GM08714 (cell line): Measurements from ENCODE around the gene RBKS.

Experiments used
- H3K4me3 ChIP-seq: fragments of 200-500 bp; sonication (Bioruptor generic); 2 replicates; pipeline ENCODE4 v1.5.1; 2014; ENCODE audit warnings: mild to moderate bottlenecking, low read length, inconsistent platforms
- ZNF274 ChIP-seq: IDR thresholded peaks from 2 replicates; pipeline ENCODE4 v1.6.1; 2012; ENCODE audit warnings: mild to moderate bottlenecking, low read depth, low read length

RBKS gene

DNA sequence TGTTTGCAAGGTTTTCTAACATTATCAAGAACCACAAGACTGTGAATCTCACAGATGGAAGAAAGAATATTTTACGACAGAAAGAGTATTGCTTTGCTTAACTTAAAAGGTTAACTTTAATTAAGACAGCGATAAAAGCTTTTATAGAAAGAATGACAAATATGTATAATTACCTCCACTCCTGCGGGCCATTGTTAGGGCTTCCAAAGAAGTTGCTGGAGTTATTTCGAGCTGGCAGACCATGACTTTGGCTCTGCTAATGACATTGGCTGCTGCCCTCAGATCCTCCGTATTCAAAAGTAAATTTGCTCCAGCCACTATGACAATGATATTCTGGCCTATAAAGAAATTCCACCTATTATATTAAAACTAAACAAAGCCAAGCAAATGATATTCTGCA lies 47.3 kb downstream of the RBKS start:
- TF ChIP-seq ZNF274 = no peak
- no peak overlapping the region for H3K4me3 ChIP-seq

DNA sequence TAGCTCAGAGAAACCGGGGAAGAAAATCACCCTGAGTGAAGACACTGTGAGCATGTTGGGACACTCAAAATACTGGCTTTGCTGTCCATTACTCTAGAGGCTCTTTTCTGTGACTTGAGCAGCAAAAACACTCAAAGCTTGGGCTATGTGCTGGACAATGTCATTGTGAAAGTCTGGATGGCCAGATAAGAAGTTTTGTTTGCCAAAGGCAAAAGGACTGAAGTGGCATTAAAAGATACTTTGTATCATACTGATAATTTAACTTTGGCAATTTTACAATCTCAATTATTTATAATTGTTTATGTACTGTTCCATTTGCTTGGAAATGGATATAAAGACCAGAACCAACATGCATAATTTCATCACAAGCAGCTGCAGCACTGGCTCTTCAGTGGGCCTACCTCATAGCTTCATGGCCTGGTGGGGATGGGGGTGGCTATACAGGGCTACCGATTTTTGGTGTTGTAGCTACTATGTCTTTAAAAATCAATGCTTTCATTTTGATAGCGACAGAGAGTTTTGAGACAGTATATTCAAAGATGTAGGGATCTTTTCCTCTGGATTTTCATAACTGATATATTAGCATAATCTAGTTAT lies 51.1 kb downstream of the RBKS start:
- H3K4me3 ChIP-seq = no peak overlapping the region
- no peak for TF ChIP-seq ZNF274

DNA sequence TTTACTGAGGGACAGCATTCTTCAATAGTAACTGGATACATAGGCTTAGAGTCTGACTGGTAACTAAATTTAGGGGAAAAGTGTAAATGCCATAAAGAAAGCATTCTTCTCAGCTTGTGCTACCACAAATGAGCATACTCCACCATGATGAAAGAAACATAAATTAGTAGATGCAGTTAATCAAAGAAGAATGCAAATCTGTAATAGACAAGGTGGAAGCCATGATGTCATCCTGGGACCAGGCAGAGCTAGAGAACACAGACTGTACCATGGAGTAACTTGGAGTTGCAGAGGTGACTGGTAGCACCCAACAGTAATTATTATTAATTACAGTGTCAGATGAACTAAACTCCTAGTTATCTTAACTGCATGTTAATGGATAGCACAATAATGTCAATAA lies 51.7 kb downstream of the RBKS start:
- TF ChIP-seq ZNF274 = no peak
- H3K4me3 ChIP-seq = no peak overlapping the region

DNA sequence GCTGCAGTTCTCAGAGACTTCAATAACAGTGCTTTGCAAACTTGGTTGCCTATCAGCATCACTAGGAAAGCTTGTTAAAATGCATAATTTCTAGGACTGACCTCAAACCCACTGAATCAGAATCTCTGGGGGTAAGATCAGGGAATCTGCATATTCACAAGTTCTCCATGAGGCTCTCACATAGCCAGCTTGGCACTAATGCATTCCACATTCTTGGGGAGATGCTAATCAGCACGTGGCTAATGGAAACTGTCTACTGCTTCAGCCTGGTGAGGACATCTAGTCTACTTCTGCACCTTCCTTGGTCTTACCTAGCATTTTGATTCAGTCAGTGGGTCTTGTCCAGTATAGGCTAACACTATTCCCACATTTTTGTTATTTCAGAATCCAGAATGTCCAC lies 56.3 kb downstream of the RBKS start:
- no peak for TF ChIP-seq ZNF274
- H3K4me3 ChIP-seq = no peak overlapping the region

DNA sequence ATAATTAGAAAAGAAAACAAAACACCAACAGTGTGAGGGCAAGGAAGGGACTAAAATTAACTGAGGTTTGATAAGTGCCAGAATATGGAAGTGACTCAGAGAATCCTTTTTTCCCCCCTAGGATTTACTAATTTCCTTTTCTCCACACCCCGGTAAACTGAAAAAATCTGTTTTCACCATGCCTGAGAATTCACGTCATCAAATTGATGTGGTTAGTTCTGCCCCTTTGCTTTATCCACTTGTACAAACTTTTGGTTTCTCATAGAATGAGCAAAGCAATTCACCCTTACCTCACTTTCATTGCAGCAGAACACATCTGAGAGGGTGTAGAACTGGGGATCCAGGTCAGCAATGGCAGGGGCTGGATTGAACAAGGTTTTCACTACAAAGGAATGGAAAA lies 57.8 kb downstream of the RBKS start:
- no peak overlapping the region for H3K4me3 ChIP-seq
- TF ChIP-seq ZNF274 = no peak

DNA sequence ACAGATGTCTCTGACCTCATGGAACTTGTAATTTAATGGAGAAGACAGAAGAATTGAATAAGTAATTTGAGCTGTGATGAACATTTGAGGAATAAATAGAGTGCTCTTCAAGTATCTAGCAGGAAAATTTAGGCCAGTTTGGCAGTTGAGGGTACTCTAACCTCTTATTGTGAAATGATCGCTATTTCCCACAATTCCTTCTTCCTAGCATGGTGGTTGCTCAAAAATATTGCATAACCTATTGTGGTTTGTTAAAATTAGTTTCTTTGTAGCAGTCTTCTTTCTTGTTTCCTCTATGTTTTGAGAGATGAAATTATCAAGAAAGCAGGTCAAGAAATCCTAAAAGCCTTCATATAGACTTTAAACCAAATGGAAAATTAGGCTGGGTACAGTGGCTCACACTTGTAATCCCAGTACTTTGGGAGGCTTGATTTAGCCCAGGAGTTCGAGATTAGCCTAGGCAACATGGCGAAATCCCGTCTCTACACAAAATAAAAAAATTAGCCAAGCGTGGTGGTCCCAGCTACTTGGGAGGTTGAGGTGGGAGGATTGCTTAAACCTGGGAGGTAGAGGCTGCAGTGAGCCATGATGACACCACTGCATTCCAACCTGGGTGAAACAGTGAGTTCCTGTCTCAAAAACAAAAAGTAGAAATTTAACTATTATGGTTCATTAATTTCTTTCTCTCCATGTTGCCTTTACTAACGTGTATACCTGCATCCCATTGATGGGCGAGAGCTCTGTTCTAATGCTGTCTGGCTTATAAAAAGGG lies 58.7 kb downstream of the RBKS start:
- TF ChIP-seq ZNF274 = no peak
- H3K4me3 ChIP-seq = no peak overlapping the region

DNA sequence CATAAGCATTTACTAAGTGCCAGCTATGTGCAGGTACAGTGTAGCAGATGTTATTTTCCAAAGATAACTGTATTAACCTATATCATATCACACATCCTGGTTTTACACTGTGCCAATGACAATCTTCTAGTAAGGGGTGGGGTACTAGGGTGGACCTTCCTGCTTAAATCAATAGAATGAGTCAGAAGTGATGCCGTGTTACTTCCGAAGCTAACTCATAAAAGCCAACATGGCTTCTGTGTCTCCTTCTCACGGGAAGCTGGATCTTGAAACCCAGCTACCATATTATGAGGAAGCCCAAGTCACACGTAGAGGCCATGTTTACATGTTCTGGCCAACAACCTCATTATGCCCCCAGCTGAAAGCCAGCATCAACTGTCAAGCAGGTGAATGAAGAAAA lies 59.5 kb downstream of the RBKS start:
- no peak overlapping the region for H3K4me3 ChIP-seq
- no peak for TF ChIP-seq ZNF274

DNA sequence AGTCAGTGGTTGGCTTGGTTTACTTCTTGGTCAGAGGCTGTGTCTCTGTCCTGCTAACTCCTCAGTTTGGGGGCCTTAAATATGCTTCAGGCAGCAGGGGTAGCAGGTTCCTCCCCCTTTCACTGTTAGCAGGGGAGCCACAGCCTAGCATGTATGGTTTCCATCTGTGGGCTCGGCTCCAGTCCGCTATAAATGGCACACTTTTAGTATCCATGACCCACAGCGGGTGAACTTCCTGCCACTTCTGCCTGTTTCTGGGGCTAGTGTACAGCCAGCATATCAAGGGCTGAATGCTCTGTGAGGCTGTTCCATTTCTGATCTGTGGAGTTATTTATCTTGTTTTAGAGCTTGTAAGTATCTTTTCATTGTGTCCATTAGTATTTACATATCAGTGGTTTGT lies 60.4 kb downstream of the RBKS start:
- no peak overlapping the region for H3K4me3 ChIP-seq
- no peak for TF ChIP-seq ZNF274

DNA sequence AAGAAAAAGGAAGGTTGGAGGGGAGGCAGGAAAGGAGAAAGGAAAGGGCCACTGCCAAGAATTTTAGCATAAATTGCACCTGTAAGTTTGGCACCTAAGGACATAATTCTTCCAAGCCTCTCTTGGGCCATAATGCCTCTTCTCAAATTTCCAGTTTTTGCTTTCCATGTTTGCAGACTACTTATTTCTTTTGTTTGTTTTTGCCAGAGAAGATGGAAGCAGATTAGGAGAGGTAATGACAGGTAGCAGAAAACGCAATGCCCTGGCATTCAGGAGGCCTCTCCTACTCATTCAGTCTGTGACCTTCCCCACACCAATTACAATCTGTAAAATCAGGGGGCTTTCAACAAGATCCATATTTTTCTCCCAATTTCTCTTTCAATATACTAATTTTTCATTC lies 61.9 kb downstream of the RBKS start:
- H3K4me3 ChIP-seq = no peak overlapping the region
- TF ChIP-seq ZNF274 = no peak

DNA sequence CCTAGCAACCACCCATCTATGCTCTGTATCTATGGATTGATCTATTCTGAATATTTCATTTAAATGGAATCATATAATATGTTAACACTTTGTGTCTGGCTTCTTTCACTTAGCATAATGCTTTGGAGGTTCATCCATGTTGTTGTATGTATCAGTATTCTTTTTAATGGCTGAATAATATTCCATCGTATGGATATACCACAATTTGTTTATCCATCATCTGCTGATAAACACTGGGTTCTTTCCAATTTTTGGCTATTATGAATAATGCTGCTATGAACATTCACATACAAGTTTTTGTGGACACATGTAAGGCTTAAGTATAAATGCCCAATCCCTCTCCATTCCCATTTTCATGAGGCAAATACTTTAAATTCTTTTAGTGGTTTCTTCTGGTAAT lies 65.8 kb downstream of the RBKS start:
- no peak overlapping the region for H3K4me3 ChIP-seq
- TF ChIP-seq ZNF274 = no peak

DNA sequence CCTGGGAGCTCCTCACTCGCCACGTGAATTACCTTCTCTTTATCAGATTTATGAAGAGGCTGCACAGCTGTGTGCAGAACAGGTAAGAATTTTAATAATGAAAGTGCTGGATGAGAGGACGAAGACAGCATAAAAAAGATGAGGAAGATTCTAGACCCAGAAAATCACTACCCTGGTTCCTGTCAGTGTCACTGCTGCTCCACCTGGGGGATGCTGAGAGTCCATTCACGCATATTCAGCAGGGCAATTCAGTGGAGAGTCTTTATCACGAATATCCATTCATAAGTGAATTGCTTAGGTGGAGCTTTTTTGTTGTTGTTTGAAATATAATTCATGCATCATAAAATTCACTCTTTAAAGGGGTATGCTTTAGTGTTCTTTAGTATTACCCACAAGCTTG lies 66.6 kb downstream of the RBKS start:
- no peak overlapping the region for H3K4me3 ChIP-seq
- no peak for TF ChIP-seq ZNF274

DNA sequence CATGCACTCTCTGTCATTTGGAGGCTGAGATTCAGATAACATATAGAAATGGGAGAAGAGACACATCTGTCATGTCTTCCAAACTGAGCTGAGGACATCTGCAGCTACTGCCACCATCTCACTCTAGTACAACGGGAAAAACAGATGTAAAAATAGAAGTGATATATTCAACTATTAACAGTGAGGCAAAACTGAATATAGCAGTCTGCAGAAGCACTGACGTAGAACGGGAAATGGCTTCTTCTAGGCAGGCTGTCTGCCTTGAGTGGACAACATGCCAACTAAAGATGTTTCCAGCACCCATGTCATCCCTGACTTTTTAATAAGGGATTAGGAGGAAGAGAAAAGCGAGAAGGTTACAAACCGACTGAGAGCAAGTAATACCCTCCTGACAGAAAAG lies 67.1 kb downstream of the RBKS start:
- TF ChIP-seq ZNF274 = no peak
- H3K4me3 ChIP-seq = no peak overlapping the region

DNA sequence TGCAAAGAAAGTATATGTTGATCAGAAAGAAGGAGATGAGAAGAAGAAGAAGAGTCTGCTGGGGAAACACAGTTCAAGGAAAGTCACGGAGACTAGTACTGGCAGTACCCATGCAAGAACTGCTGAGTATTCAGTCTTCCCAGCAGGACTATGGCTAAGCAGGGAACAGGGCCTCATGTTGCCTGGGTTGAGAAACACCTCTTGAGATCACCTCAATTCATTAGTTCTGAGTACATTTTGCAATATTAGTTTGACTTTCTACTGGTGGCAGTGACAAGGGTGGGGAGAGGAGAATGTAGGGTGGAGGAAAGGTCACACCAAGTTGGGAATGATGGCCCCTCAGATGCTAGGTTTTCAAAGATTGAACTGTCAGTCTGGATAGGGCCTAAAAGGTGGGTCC lies 68.1 kb downstream of the RBKS start:
- TF ChIP-seq ZNF274 = no peak
- no peak overlapping the region for H3K4me3 ChIP-seq

DNA sequence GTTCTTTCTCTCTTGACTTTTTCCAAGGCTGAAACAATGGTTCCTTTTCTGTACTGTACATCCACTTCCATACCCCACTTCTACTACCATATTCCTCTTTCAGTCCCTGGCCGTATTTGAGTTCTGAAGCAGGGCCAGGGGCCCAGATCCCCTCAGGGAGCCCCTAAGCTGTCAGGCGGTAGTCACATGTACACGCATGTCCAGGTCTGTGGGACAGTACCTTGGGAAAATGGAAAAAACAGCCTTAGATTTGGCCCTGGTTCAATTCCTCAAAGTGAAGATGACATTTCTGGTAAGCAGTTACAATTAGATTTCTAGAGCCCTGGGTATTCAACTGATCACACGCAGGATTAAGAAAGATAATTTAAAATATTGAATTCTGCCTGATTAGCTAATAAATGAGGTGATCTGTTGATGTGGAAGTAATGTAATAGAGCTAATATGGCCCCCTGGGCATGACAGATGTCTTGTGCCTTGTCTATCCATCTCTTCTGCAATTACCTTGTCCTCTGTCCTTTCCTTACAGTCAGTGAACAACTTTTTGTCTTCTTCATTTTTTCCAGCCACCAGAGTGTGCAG lies 74.2 kb downstream of the RBKS start:
- no peak for TF ChIP-seq ZNF274

DNA sequence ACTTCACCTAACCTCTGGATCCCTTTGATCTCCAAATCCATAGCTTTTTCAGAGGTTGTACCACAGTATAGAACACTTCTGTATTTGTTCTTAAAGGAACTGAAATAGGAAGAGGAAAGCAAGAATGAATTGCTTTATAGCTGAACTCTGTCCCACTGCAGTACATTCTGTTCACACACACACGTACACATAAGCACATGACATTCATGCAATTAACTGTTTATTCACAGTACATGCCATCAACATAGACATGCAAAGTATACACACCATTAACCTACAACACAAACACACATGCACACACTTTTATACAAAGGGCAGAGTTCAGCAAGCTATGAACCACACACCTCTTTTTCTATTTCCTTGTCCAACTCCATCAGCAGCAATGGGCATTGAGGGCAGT lies 75.4 kb downstream of the RBKS start:
- H3K4me3 ChIP-seq = no peak overlapping the region
- TF ChIP-seq ZNF274 = no peak

More for the DNA sequence above, 74.2 kb downstream of the RBKS start:
- no peak overlapping the region for H3K4me3 ChIP-seq
